GM12875 (cell line): Measurements from ENCODE around the gene TYW5.
"Not testable (repeated sequence)": the region's sequence is repeated elsewhere in the genome, so short reads cannot be mapped to it uniquely, and the experiment has no call there.

Experiments
- H3K4me3 ChIP-seq: one replicate; pipeline ENCODE4 v1.5.1; 2011; ENCODE audit warnings: low read depth, low read length, control low read depth
- CTCF ChIP-seq: IDR thresholded peaks from 2 replicates; pipeline ENCODE4 v1.5.1; 2011; ENCODE audit warnings: low read depth, mild to moderate bottlenecking, control low read depth, inconsistent platforms, low read length, moderate library complexity, borderline replicate concordance; ENCODE audit not compliant: insufficient read depth

The TYW5 gene

GRCh38 chr2:199928626-199929025, 26.7 kb downstream of the TYW5 start:
- H3K4me3 ChIP-seq: no peak overlapping the region
- no peak for TF ChIP-seq CTCF

GRCh38 chr2:199928226-199928625, 27.1 kb downstream of the TYW5 start:
- no peak for TF ChIP-seq CTCF
- H3K4me3 ChIP-seq: no peak overlapping the region

GRCh38 chr2:199926806-199927205, 28.5 kb downstream of the TYW5 start:
- no peak overlapping the region for H3K4me3 ChIP-seq
- no peak for TF ChIP-seq CTCF

- H3K4me3 ChIP-seq: no peak overlapping the region
- TF ChIP-seq CTCF: no peak
These were observed 31.4 kb downstream of the TYW5 start for GRCh38 chr2:199923924-199924323.

- H3K4me3 ChIP-seq: no peak overlapping the region
These were observed 32.4 kb downstream of the TYW5 start for GRCh38 chr2:199922856-199923255.

GRCh38 chr2:199916980-199917379, 38.3 kb downstream of the TYW5 start:
- no peak for TF ChIP-seq CTCF
- no peak overlapping the region for H3K4me3 ChIP-seq

More at GRCh38 chr2:199922856-199923255, 32.4 kb downstream of the TYW5 start:
- no peak for TF ChIP-seq CTCF

GRCh38 chr2:199914372-199914958, 40.8 kb downstream of the TYW5 start:
- no peak for TF ChIP-seq CTCF
- H3K4me3 ChIP-seq: no peak overlapping the region

GRCh38 chr2:199912553-199913114, 42.7 kb downstream of the TYW5 start:
- H3K4me3 ChIP-seq: not testable (repeated sequence)
